ENCODE results near the gene ADGRD2.

DNA sequence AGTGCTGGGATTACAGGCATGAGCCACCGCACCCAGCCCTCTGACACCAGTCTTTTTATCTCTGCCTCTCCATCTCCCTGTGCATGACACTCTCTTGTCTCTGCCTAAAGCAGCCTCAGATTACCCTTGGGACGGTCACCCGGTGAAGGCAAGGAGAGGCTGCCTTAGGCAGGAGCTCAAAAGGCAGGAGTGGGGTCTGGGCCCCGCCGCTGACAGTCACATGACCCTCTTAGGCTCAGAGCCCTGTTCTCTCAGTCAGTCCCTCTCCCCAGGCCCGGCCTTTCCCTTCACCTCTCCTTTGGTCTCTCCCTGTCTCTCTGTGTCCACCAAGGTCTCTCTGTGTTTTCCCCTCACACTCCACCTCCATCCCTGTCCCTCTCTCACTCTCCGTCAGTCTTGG is 22.5 kb downstream of the ADGRD2 start:
- TF ChIP-seq POLR2AphosphoS5 (IDR thresholded peaks at IDR 0.05): no peak
- TF ChIP-seq, protein P1, sequence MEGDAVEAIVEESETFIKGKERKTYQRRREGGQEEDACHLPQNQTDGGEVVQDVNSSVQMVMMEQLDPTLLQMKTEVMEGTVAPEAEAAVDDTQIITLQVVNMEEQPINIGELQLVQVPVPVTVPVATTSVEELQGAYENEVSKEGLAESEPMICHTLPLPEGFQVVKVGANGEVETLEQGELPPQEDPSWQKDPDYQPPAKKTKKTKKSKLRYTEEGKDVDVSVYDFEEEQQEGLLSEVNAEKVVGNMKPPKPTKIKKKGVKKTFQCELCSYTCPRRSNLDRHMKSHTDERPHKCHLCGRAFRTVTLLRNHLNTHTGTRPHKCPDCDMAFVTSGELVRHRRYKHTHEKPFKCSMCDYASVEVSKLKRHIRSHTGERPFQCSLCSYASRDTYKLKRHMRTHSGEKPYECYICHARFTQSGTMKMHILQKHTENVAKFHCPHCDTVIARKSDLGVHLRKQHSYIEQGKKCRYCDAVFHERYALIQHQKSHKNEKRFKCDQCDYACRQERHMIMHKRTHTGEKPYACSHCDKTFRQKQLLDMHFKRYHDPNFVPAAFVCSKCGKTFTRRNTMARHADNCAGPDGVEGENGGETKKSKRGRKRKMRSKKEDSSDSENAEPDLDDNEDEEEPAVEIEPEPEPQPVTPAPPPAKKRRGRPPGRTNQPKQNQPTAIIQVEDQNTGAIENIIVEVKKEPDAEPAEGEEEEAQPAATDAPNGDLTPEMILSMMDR (IDR thresholded peaks at IDR 0.05 in 8 of 11, conservative IDR thresholded peaks at IDR 0.05 in 3 of 11): no peak
